Chondrocyte (in vitro differentiated cells): ENCODE data around the gene FRRS1L. TPM values are rescaled to one million over a fixed set of nuclear protein-coding genes. Genes with fewer than 3 reads are reported as not detected.

Experiments
- DNase-seq: peaks from one replicate; pipeline ENCODE4 v3.0.0; 2021; ENCODE audit warnings: mixed read lengths, low spot score
- H3K27ac Mint-ChIP-seq: one replicate; pipeline ENCODE4 v1.8.0; 2021; ENCODE audit warnings: mild to moderate bottlenecking, moderate library complexity, mixed read lengths; ENCODE audit not compliant: unreplicated experiment
- H3K27me3 Mint-ChIP-seq: 2 replicates; pipeline ENCODE4 v1.8.0; 2021; ENCODE audit warnings: low read depth, mixed read lengths
- H3K36me3 Mint-ChIP-seq: 2 replicates; pipeline ENCODE4 v1.8.0; 2021; ENCODE audit warnings: low read depth, mixed read lengths
- H3K4me1 Mint-ChIP-seq: 2 replicates; pipeline ENCODE4 v1.8.0; 2021; ENCODE audit warnings: low read depth, mild to moderate bottlenecking, mixed read lengths
- H3K4me3 Mint-ChIP-seq: one replicate; pipeline ENCODE4 v1.8.0; 2021; ENCODE audit warnings: mild to moderate bottlenecking, moderate library complexity, mixed read lengths; ENCODE audit not compliant: unreplicated experiment
- H3K9me3 Mint-ChIP-seq: 2 replicates; pipeline ENCODE4 v1.8.0; 2021; ENCODE audit warnings: low read depth, mixed read lengths
- total RNA-seq: library from RNA; stranded (reverse); gene quantifications from 3 replicates; pipeline ENCODE4 v1.2.1, GENCODE V29; 2021
- TF ChIP-seq, protein P1 (sequence below): fragments of 200-600 bp; sonication (generic); IDR thresholded peaks from 2 replicates; pipeline ENCODE4 v1.5.0; 2021; ENCODE audit warnings: antibody characterized with exemption, mild to moderate bottlenecking, moderate library complexity

FRRS1L gene
- total RNA-seq, 1 donor from 2014 or later: 5.3 TPM

DNA sequence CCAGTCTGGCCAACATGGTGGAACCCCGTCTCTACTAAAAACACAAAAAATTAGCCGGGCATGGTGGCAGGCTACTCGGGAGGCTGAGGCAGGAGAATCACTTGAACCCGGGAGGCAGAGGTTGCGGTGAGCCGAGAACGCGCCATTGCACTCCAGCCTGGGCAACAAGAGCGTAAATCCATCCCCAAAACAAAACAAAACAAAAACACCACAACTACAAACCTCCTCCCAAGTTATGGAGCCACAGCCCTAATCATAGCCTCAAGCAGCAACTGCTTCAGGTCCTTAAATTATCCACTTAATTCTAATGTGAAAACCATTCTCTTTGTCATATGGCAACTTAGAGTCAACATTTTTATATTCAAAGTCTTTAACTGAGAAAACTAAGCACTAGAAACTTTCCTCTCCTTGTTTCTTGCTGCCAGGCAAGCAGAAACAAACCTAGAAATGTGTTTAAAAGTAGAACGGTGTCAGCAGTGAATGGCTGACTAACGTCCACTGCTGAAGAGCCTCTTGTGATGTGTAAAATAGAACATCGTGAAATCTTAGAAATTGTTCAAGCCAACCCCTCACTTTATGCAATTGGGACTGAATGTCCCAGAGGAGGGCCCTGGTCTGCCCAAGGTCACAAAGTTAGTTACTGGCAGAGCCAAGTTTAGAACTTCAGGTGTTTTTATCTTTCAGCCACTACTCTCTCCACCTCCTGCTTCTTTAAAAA lies 53.0 kb downstream of the FRRS1L start:
- DNase-seq: no peak
- Mint-ChIP-seq H3K4me3 (no peak overlapping the region), H3K4me1 (peaks cover 90% of the 10 kb centered on the region), H3K27ac (peak overlapping the region; percentile 78), H3K36me3 (no peaks in the 10 kb centered on the region), H3K9me3 (no peaks in the 10 kb centered on the region), H3K27me3 (no peaks in the 10 kb centered on the region)
- TF ChIP-seq, protein P1, sequence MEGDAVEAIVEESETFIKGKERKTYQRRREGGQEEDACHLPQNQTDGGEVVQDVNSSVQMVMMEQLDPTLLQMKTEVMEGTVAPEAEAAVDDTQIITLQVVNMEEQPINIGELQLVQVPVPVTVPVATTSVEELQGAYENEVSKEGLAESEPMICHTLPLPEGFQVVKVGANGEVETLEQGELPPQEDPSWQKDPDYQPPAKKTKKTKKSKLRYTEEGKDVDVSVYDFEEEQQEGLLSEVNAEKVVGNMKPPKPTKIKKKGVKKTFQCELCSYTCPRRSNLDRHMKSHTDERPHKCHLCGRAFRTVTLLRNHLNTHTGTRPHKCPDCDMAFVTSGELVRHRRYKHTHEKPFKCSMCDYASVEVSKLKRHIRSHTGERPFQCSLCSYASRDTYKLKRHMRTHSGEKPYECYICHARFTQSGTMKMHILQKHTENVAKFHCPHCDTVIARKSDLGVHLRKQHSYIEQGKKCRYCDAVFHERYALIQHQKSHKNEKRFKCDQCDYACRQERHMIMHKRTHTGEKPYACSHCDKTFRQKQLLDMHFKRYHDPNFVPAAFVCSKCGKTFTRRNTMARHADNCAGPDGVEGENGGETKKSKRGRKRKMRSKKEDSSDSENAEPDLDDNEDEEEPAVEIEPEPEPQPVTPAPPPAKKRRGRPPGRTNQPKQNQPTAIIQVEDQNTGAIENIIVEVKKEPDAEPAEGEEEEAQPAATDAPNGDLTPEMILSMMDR: no peak

DNA sequence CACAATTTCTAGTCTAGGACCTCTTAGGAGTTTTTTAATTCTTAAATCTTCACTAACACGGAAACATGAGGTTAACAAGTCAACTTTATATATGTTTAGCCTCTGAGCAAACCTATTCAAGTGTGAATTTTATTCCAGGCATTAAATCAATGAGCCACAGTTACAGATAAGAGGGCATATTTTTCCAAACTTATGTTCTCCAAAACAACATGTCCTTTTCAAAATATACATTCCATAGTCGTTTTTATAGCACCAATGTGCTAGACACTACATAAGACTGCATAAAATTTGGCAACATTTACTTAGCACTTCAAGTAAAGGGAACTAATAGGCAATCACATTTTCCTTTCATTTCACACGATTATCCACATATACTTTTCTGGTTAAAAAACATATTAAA lies 53.8 kb downstream of the FRRS1L start:
- Mint-ChIP-seq H3K4me3 (no peak overlapping the region), H3K9me3 (no peaks in the 10 kb centered on the region), H3K36me3 (no peaks in the 10 kb centered on the region), H3K4me1 (peaks cover 92% of the 10 kb centered on the region), H3K27me3 (no peaks in the 10 kb centered on the region), H3K27ac (peak overlapping the region; percentile 78)
- TF ChIP-seq, protein P1: no peak
- no peak for DNase-seq

DNA sequence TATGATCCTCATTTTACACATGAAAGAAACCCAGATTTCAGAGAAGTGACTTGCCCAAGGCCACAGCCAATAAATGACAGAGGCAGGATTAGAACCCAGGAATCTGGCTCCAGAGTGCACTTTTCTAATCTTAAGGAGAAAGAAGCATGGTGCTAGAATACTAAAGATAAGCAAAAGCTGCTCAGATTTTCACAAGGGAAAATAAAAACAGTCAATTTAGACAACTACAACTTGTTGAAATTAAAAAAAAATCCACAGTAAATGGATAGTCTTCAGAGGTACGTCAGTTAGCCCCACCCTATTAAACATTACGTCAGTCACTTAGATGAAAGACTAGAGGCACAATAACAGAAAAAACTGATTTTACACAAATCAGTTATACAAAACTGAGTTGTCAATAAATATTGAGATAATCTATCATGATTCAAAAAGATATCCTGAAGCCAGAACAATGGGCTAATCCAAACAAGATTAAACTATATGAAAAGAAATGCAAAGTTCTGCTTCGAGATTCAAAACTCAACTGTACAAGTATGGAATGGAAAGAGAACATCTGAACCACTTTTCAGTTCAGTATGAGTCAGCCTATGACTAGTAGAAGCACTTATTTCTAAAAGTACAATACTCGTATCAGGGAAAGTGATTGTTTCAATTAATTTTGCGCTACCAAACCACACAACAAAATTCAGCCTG lies 56.6 kb downstream of the FRRS1L start:
- no peaks in the 10 kb centered on the region for H3K36me3 Mint-ChIP-seq
- H3K4me3 Mint-ChIP-seq: peak overlapping the region; percentile 59
- peak overlapping the region; percentile 94 for H3K27ac Mint-ChIP-seq
- no peak for DNase-seq
- no peaks in the 10 kb centered on the region for H3K27me3 Mint-ChIP-seq
- peaks cover 88% of the 10 kb centered on the region for H3K4me1 Mint-ChIP-seq
- TF ChIP-seq, protein P1: no peak
- no peaks in the 10 kb centered on the region for H3K9me3 Mint-ChIP-seq

DNA sequence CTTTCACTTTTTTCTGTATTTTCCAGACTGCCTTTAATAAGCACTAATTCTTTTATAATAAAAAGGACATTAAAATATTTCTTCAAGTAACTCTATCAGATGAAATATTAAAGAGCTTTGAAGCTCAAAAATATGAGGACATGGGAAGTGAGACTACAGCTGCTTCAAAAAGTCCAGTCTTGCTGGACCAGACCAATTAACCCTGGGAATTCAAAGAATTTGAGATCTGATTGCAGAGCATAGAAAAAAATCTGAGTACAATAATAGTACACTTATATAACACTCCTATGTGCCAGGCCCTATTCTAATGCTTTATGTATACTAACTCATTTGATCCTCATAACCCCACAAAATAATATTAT lies 57.1 kb downstream of the FRRS1L start:
- no peak for DNase-seq
- TF ChIP-seq, protein P1: no peak
- no peaks in the 10 kb centered on the region for H3K9me3 Mint-ChIP-seq
- peak overlapping the region; percentile 94 for H3K27ac Mint-ChIP-seq
- no peak overlapping the region for H3K4me3 Mint-ChIP-seq
- peaks cover 84% of the 10 kb centered on the region for H3K4me1 Mint-ChIP-seq
- no peaks in the 10 kb centered on the region for H3K36me3 Mint-ChIP-seq
- no peaks in the 10 kb centered on the region for H3K27me3 Mint-ChIP-seq

DNA sequence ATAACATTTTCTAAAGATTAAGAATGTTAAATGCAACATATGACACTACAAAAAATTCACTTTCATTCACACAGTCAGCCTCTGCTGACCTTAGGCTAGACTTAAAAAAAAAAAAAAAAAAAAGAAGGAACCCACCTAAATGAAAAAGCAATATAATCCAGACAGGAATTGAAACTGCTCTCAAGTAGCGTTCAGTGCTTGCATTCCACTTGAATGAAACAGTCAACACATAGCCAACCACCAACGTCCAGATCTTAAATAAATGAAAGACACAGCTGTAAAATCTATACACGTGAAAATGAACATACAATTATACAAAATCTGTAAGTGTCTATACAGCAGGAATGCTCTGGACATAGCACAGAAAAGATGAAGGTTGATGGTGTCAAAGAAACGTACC lies 58.7 kb downstream of the FRRS1L start:
- Mint-ChIP-seq H3K36me3 (peaks cover 6% of the 10 kb centered on the region), H3K4me1 (peaks cover 68% of the 10 kb centered on the region), H3K9me3 (no peaks in the 10 kb centered on the region), H3K27me3 (no peaks in the 10 kb centered on the region), H3K4me3 (peak overlapping the region; percentile 55), H3K27ac (peak overlapping the region; percentile 98)
- TF ChIP-seq, protein P1: no peak
- no peak for DNase-seq
